GM12872 (cell line): ENCODE data around the gene ZNF330.

Experiments
- CTCF ChIP-seq: IDR thresholded peaks from 3 replicates; pipeline ENCODE4 v1.5.1; 2011; ENCODE audit warnings: low read depth, mild to moderate bottlenecking, low read length, moderate library complexity; ENCODE audit not compliant: insufficient read depth

The ZNF330 gene

GRCh38 chr4:141193516-141194034 lies 27.1 kb upstream of the ZNF330 start:
- TF ChIP-seq CTCF: no peak

DNA sequence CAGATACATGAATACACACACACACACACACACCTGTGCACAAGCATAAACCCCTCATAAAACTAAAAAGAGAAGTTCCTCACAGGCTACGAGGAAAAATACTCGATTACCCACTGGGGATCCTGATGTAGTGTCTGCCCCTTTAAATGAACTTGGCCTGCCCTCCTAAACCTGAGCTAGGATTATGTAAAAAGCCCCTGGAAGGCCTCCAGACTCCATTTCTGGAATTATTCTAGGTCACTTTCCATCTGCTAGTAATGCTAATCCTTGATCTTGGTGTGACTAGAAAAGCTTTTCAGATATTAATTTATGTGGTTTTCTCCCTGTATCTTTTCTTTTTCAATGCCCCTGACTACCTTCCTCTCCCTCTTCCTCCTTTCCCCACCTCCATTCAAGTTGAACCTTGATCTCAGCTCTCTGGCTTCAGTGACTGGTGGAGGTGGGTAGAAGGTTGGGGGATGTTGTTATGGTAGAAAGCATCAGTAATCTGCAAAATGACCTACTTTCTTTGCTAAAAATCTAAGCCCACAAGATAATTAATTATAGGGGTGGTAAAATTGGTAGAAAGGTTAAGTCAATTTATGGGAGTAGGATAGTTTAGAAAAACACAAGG lies 25.5 kb upstream of the ZNF330 start:
- no peak for TF ChIP-seq CTCF

DNA sequence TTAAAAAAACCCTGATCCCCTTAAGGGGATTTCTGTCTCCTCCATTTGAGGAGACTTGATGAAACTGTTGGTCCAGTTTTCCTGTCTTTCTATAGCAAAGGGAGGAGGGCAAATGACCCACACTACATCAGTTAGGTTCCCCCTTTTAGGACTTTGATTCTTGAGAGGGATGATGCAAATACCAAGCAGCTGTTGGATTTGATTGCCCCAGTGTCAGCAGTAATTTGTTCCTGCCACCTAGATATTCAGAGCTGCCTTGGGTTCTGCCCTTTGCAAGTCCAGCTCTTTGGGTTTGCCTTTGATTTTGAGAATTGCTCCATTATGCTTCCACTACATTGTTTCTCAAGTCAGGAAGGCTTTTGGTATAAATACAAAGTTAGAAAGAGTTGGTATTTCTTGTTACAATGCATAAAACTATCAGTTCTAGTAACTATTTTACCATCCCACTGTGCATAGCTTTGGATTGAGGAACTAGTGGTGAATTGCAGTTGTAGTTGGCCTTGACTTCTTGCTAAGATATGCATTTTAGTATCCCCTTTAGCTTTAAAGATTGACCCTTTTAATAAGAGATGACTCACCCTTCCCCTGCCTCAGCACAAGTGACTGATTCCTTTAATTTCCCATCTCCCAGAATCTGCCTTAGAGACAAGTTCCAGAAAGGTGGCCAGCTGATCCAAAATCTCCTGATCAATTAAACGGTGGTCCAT lies 24.3 kb upstream of the ZNF330 start:
- no peak for TF ChIP-seq CTCF

DNA sequence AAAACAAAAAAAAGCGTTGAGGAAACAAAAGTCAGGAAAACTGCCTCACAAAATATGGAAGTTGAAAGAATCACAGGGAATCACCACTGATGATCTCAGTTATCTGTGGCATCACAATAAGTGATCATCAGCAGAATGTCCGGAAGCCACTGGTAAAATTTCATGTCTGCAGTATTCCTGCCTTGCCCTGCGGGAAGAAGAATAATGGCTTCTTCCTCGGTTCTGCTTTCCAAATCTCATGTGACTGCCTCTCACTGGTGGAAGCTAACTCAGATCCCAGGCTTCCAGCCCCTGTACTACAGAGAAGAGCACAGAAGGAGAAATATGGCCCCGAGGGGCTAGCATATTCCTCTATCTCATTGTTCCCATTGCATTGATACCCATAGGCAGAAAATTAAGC lies 12.7 kb upstream of the ZNF330 start:
- no peak for TF ChIP-seq CTCF

DNA sequence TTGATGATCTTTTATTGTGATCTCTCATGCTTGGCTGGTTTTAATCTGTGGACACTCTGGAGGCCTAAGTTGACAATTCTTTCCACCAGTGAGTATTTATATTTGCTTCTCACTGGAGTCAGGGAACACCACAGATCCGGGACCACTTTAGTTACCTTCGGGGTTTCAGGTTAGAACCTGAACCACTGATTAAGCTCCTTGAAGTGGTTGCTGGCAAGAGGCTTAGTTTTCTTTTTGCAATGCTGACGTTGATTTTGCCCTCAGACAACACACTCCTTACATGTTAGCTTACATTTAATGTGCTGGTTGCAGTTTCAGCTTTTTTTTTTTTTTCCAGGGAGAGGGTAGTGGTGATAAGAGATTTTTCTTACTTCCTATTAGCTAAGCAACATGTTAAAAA lies 10.5 kb upstream of the ZNF330 start:
- no peak for TF ChIP-seq CTCF

DNA sequence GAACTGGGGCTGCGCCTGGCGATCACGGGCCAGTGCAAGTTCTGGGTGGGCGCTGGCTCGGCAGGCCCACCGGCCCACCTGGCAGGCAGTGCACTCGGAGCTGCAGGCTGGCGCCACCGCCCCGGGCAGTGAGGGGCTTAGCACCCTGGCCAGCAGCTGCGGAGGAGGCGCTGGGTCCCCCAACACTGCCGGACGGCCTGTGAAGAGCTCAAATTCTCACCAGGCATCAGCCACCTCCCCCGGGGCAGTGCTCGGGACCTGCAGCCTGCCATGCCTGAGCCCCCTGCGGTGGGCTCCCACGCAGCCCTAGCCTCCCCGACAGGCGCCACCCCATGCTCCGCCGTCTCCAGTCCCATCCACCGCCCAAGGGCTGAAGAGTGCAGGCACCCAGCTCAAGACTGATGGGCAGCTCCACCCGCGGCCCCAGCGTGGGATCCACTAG lies 7.1 kb upstream of the ZNF330 start:
- no peak for TF ChIP-seq CTCF

- no peak for TF ChIP-seq CTCF
Measured at GRCh38 chr4:141215030-141215429, 5.7 kb upstream of the ZNF330 start.
